ENCODE data around the gene TMCC2.

TMCC2 gene

GRCh38 chr1:205300149-205300548 lies 72.4 kb downstream of the TMCC2 start:
- H3K4me3 ChIP-seq (ENCODE audit: low read depth, low read length), result no peak overlapping the region
- TF ChIP-seq, protein P1, sequence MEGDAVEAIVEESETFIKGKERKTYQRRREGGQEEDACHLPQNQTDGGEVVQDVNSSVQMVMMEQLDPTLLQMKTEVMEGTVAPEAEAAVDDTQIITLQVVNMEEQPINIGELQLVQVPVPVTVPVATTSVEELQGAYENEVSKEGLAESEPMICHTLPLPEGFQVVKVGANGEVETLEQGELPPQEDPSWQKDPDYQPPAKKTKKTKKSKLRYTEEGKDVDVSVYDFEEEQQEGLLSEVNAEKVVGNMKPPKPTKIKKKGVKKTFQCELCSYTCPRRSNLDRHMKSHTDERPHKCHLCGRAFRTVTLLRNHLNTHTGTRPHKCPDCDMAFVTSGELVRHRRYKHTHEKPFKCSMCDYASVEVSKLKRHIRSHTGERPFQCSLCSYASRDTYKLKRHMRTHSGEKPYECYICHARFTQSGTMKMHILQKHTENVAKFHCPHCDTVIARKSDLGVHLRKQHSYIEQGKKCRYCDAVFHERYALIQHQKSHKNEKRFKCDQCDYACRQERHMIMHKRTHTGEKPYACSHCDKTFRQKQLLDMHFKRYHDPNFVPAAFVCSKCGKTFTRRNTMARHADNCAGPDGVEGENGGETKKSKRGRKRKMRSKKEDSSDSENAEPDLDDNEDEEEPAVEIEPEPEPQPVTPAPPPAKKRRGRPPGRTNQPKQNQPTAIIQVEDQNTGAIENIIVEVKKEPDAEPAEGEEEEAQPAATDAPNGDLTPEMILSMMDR (IDR thresholded peaks at IDR 0.05; ENCODE audit: borderline replicate concordance, insufficient read depth, low read depth, low read length), result no peak

GRCh38 chr1:205301205-205301821 lies 73.6 kb downstream of the TMCC2 start:
- TF ChIP-seq, protein P1 (IDR thresholded peaks at IDR 0.05; ENCODE audit: borderline replicate concordance, insufficient read depth, low read depth, low read length), result no peak
- H3K4me3 ChIP-seq (ENCODE audit: low read depth, low read length), result no peak overlapping the region

GRCh38 chr1:205301842-205302588 lies 74.3 kb downstream of the TMCC2 start:
- TF ChIP-seq, protein P1 (IDR thresholded peaks at IDR 0.05; ENCODE audit: borderline replicate concordance, insufficient read depth, low read depth, low read length), result no peak
- H3K4me3 ChIP-seq (ENCODE audit: low read depth, low read length), result no peak overlapping the region

DNA sequence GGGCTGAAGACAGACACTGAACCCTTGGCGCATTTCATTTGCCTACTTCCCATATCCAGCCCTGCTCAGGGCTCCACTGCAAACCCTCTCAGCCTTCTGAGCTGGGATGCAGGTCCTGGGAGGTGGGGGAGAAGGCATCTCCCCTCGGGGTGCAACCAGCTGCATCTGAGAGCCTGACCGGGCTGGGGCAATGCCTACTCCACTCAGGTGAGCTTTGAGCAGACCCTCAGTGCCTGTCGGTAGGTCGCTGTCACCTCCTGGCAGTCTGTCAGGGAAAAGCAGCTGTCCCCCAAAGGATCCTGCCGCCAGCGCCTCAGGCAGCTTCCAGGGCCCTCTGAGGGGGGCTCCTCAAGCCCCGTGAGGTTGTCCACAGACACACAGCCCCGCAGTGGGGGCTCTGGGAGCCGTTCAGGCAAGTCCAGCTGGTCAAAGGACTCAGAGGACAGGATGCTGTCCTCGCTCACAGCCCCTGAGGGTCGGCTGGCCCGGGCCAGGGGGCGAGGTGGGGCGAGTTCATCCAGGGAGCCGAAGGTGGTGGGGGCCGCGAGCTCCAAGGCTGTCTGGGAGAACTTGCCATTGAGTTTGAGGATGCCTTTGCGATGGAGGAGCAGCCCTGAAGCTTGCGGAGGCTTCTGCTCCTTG lies 75.6 kb downstream of the TMCC2 start:
- TF ChIP-seq, protein P1 (IDR thresholded peaks at IDR 0.05; ENCODE audit: borderline replicate concordance, insufficient read depth, low read depth, low read length), result no peak
- no peak overlapping the region for H3K4me3 ChIP-seq (ENCODE audit: low read depth, low read length)

GRCh38 chr1:205304046-205304694 lies 76.4 kb downstream of the TMCC2 start:
- no peak overlapping the region for H3K4me3 ChIP-seq (ENCODE audit: low read depth, low read length)
- TF ChIP-seq, protein P1 (IDR thresholded peaks at IDR 0.05; ENCODE audit: borderline replicate concordance, insufficient read depth, low read depth, low read length), result no peak

GRCh38 chr1:205304695-205305070 lies 76.9 kb downstream of the TMCC2 start:
- TF ChIP-seq, protein P1 (IDR thresholded peaks at IDR 0.05; ENCODE audit: borderline replicate concordance, insufficient read depth, low read depth, low read length), result no peak

More at GRCh38 chr1:205304695-205305070, 76.9 kb downstream of the TMCC2 start:
- no peak overlapping the region for H3K4me3 ChIP-seq (ENCODE audit: low read depth, low read length)

Data from GM12875 (cell line).